K562 (cell line): ENCODE results near the gene LYPD3. TPM values are rescaled to one million over a fixed set of nuclear protein-coding genes. Genes with fewer than 3 reads are reported as not detected.

Experiments used
- ATAC-seq: fragments of 200-7000 bp; cut with Tn5 transposase; 3 replicates; pipeline ENCODE4 v1.9.1; 2020; ENCODE audit warnings: moderate library complexity
- BruUV-seq: library from RNA; stranded (reverse); fragments of 400-500 nt; replicated peaks from 2 replicates; lab custom pipeline; 2021; lab: Mats Ljungman, UMichigan
- CTCF ChIA-PET: fragments of 300-600 bp; formaldehyde crosslinking; extraction: SDS; loops from one replicate; lab custom pipeline; 2021; ENCODE audit warnings: low intra/inter-chr PET ratio; lab: Yijun Ruan, JAX
- POLR2A ChIA-PET: fragments of 300-600, 350-650 bp; sonication (Branson Sonifier 250); formaldehyde crosslinking; extraction: SDS; loops from one replicate; lab custom pipeline; 2021; ENCODE audit warnings: antibody characterized with exemption, inconsistent platforms; lab: Yijun Ruan, JAX
- DNase-seq, 4 experiments: peaks; one replicate each; pipeline versions ENCODE4 v3.0.0 to v3.0.0-alpha.2; 2011 to 2018; ENCODE audit warnings: low spot score in 3 of 4, mixed read lengths in 3 of 4; ENCODE audit errors: extremely low read depth in 1 of 4
- FAIRE-seq: peaks from 2 replicates; lab custom pipeline; 2011; peaks lifted over from hg19 to GRCh38; lab: Jason Lieb, UNC
- H2AFZ ChIP-seq: 2 replicates; pipeline ENCODE4 v1.6.0; 2011; ENCODE audit warnings: low read depth, low read length, control low read depth, inconsistent platforms
- H3K27ac ChIP-seq: fragments of 200-600 bp; 3 replicates; pipeline ENCODE4 v1.8.0; 2011; ENCODE audit warnings: low read depth, mild to moderate bottlenecking, control low read depth, inconsistent platforms, low read length, moderate library complexity, mixed read lengths; ENCODE audit errors: extremely low read depth
- H3K27me3 ChIP-seq, 2 experiments: fragments of 300-600 bp in 1 of 2; 2 replicates in 1 of 2; 3 replicates in 1 of 2; pipeline versions ENCODE4 v1.6.0 to v1.8.0; 2011; ENCODE audit warnings: inconsistent platforms in 2 of 2, low read length in 2 of 2, mild to moderate bottlenecking in 1 of 2, mixed read lengths in 1 of 2, moderate library complexity in 1 of 2; ENCODE audit not compliant: control insufficient read depth in 2 of 2, insufficient read depth in 2 of 2
- H3K36me3 ChIP-seq: fragments of 300-600 bp; 3 replicates; pipeline ENCODE4 v1.8.0; 2011; ENCODE audit warnings: mild to moderate bottlenecking, low read length, inconsistent platforms; ENCODE audit not compliant: control insufficient read depth, insufficient read depth
- H3K4me1 ChIP-seq, 2 experiments: fragments of 200-600 bp in 1 of 2; replicated peaks in 1 of 2; 2 replicates in 1 of 2; 3 replicates in 1 of 2; pipeline versions ENCODE4 v1.5.1 to v1.8.0; 2011; ENCODE audit warnings: inconsistent platforms in 2 of 2, low read length in 2 of 2, mild to moderate bottlenecking in 1 of 2, mixed read lengths in 1 of 2, moderate library complexity in 1 of 2; ENCODE audit not compliant: control insufficient read depth in 2 of 2, insufficient read depth in 2 of 2
- H3K4me2 ChIP-seq: 2 replicates; pipeline ENCODE4 v1.6.1; 2011; ENCODE audit warnings: low read length, control low read depth, inconsistent platforms, mixed read lengths; ENCODE audit not compliant: insufficient read depth
- H3K4me3 ChIP-seq: fragments of 200-600 bp; sonication (generic), shearing (Covaris generic); 2 replicates; pipeline ENCODE4 v1.5.1; 2016; ENCODE audit warnings: control low read depth, inconsistent platforms
- H3K79me2 ChIP-seq: fragments of 200-600 bp; 3 replicates; pipeline ENCODE4 v1.8.0; 2011; ENCODE audit warnings: low read length, inconsistent platforms; ENCODE audit not compliant: control insufficient read depth, insufficient read depth
- H3K9ac ChIP-seq, 2 experiments: 2 replicates each; pipeline versions ENCODE4 v1.6.0 to v1.6.1; 2011; ENCODE audit warnings: low read depth in 2 of 2, low read length in 2 of 2, control low read depth in 1 of 2, inconsistent platforms in 1 of 2, mild to moderate bottlenecking in 1 of 2, mixed read lengths in 1 of 2; ENCODE audit not compliant: insufficient read depth in 1 of 2
- H3K9me1 ChIP-seq: one replicate; pipeline ENCODE4 v1.6.0; 2011; ENCODE audit warnings: inconsistent platforms, mild to moderate bottlenecking, low read length, moderate library complexity; ENCODE audit not compliant: control insufficient read depth, insufficient read depth
- H3K9me3 ChIP-seq: replicated peaks from 2 replicates; pipeline ENCODE4 v1.5.1; 2011; ENCODE audit warnings: low read depth, low read length, inconsistent platforms; ENCODE audit not compliant: control insufficient read depth, insufficient read depth
- H4K20me1 ChIP-seq: replicated peaks from 2 replicates; pipeline ENCODE4 v1.6.1; 2011; ENCODE audit warnings: low read length, inconsistent platforms, mixed read lengths; ENCODE audit not compliant: control insufficient read depth, insufficient read depth
- BCOR ChIP-seq: fragments of 450-650 bp; IDR thresholded peaks from 2 replicates; pipeline ENCODE4 v1.6.1; 2016
- KDM1A ChIP-seq, 2 experiments: fragments of 450-650 bp; IDR thresholded peaks; 2 replicates each; pipeline ENCODE4 v1.6.1; 2016; ENCODE audit warnings: mild to moderate bottlenecking in 2 of 2
- MCM7 ChIP-seq, 2 experiments: fragments of 450-650 bp; IDR thresholded peaks; 2 replicates each; pipeline ENCODE4 v1.6.1; 2016 to 2018
- NELFE ChIP-seq: IDR thresholded peaks from 2 replicates; pipeline ENCODE4 v1.6.1; 2011; ENCODE audit warnings: mild to moderate bottlenecking; ENCODE audit not compliant: insufficient read depth, insufficient read length
- NFXL1 ChIP-seq: fragments of 450-650 bp; formaldehyde crosslinking; IDR thresholded peaks from 2 replicates; pipeline ENCODE4 v1.4.0; 2021; ENCODE audit warnings: mild to moderate bottlenecking
- RNF219 ChIP-seq: fragments of 250-450 bp; sonication (Bioruptor Pico); IDR thresholded peaks from 2 replicates; pipeline ENCODE4 v1.5.0; 2022; ENCODE audit warnings: mild to moderate bottlenecking
- SMARCC2 ChIP-seq: fragments of 450-650 bp; IDR thresholded peaks from 2 replicates; pipeline ENCODE4 v1.6.1; 2017; ENCODE audit warnings: antibody characterized with exemption, moderate library complexity, mild to moderate bottlenecking, low read depth
- SMARCE1 ChIP-seq: fragments of 450-650 bp; IDR thresholded peaks from 2 replicates; pipeline ENCODE4 v1.7.1; 2016; ENCODE audit warnings: mild to moderate bottlenecking
- SNRNP70 ChIP-seq: fragments of 200-400 bp; formaldehyde crosslinking; optimal IDR thresholded peaks from 2 replicates; pipeline ENCODE3; 2017; ENCODE audit warnings: low read depth, low read length
- TFAM ChIP-seq: fragments of 250-450 bp; sonication (Bioruptor Pico); conservative IDR thresholded peaks from 2 replicates; pipeline ENCODE4 v1.5.0; 2021; ENCODE audit warnings: mild to moderate bottlenecking, moderate library complexity
- ZEB2 ChIP-seq: fragments of 450-650 bp; IDR thresholded peaks from 2 replicates; pipeline ENCODE4 v1.6.1; 2016
- ZKSCAN8 ChIP-seq: fragments of 200-800 bp; sonication (Bioruptor generic); IDR thresholded peaks from 2 replicates; pipeline ENCODE4 v1.6.1; 2016; ENCODE audit warnings: missing genetic modification characterization, missing compliant biosample characterization
- ZNF121 ChIP-seq: sonication (generic); formaldehyde crosslinking; conservative IDR thresholded peaks from 2 replicates; pipeline ENCODE4 v1.8.0; 2022; ENCODE audit warnings: missing genetic modification reagents
- ZNF436 ChIP-seq: fragments of 250-450, 450-650 bp; sonication (Bioruptor Pico); formaldehyde crosslinking; IDR thresholded peaks from 2 replicates; pipeline ENCODE4 v1.7.0; 2020; ENCODE audit warnings: mild to moderate bottlenecking
- ZNF584 ChIP-seq: fragments of 200-800 bp; sonication (Bioruptor generic); IDR thresholded peaks from 2 replicates; pipeline ENCODE4 v1.6.1; 2016; ENCODE audit warnings: low read depth, mild to moderate bottlenecking, missing genetic modification characterization, missing compliant biosample characterization
- WGBS: fragments of 100-300 bp; shearing (Covaris generic); methylation state at CpG from one replicate; pipeline ENCODE4 v1.1.6; 2016; ENCODE audit warnings: low coverage, mixed read lengths; ENCODE audit not compliant: insufficient coverage; ENCODE audit errors: missing lambda C conversion rate; 5-methylcytosine and 5-hydroxymethylcytosine counted together
- in situ Hi-C: fragments of 300-500 bp; cut with MboI; formaldehyde crosslinking; loops from 4 replicates; pipeline ENCODE4 v1.15.0; 2018; ENCODE audit warnings: inconsistent platforms, mixed read lengths
- intact Hi-C: fragments of 100-400 bp; cut with micrococcal nuclease; formaldehyde crosslinking; loops from 2 replicates; pipeline ENCODE4 v1.14.2; 2022
- polyA plus RNA-seq, 8 experiments: library from polyadenylated mRNA; depleted of rRNA in 4 of 8; stranded (reverse) in 5 of 8; unstranded in 3 of 8; fragments of >200 nt; fragmentation: Nextera tagmentation in 2 of 8; fragmentation: Illumina TruSeq in 1 of 8; extraction: Ambion mirVana in 2 of 8; extraction: Trizol in 1 of 8; gene quantifications; 2 replicates each; pipeline versions ENCODE4 v1.2.1 to v1.2.3, GENCODE V29; 2011 to 2014; ENCODE audit warnings: inconsistent platforms in 1 of 8, missing spikeins in 1 of 8
- total RNA-seq, 7 experiments: library from RNA; depleted of rRNA in 6 of 7; stranded (reverse); fragments of >200 nt in 6 of 7; fragmentation: Illumina TruSeq in 2 of 7; extraction: Trizol in 2 of 7; gene quantifications; 2 replicates each; pipeline versions ENCODE4 v1.2.1 to v1.2.3, GENCODE V29; 2011 to 2021; ENCODE audit warnings: low replicate concordance in 1 of 7

The LYPD3 gene
- total and polyA plus RNA-seq, 9 of the 15 experiments (the other 6 are each of a cell fraction or from before 2014, with no cell fraction given): 0.04 to 0.33 (median 0.20) TPM; not detected in 1

GRCh38 chr19:43490759-43491158 is 25.4 kb upstream of the LYPD3 start:
- TF ChIP-seq TFAM (CRISPR knock-in tag) (no peak), SMARCC2 (no peak), ZEB2 (no peak), ZNF121 (CRISPR knock-in tag) (no peak), ZNF584 (CRISPR knock-in tag) (no peak), MCM7 (IDR thresholded peaks at IDR 0.05) (no peak), SMARCE1 (no peak), NELFE (no peak), BCOR (no peak), ZNF436 (CRISPR knock-in tag) (no peak), ZKSCAN8 (CRISPR knock-in tag) (no peak), NFXL1 (no peak), RNF219 (no peak), SNRNP70 (no peak), KDM1A (IDR thresholded peaks at IDR 0.05) (no peak)
- TF ChIP-seq, all 486 proteins: peak for 0
- no TSS peak for BruUV-seq
- intact Hi-C loops: no loop called here
- no peak overlapping the region for H3K4me2 ChIP-seq
- DNase-seq: no peak
- ChIA-PET CTCF (no interaction called here), POLR2A (interaction anchor here (0.9 to 1.5 kb wide), 6 partner anchors 8 to 35 kb away, joined by 3 to 5 read pairs (median 4); partner anchors contain the start of gene PHLDB3)
- no peaks in the 10 kb centered on the region for H3K79me2 ChIP-seq
- WGBS: 54% methylated on average over 5 of the region's 5 CpGs
- no peak overlapping the region for H2AFZ ChIP-seq
- no peaks in the 10 kb centered on the region for H3K9me1 ChIP-seq
- no peaks in the 10 kb centered on the region for H3K27me3 ChIP-seq
- no peak for ATAC-seq
- no peak overlapping the region for H3K27ac ChIP-seq
- H3K9me3 ChIP-seq: no peaks in the 10 kb centered on the region
- H3K36me3 ChIP-seq: peaks cover 3% of the 10 kb centered on the region; the same call in 1 of the 3 replicates
- H3K9ac ChIP-seq: peak overlapping the region in 1 of 2 experiments; percentile 35; a peak in 1 of 4 replicates
- no peaks in the 10 kb centered on the region for H4K20me1 ChIP-seq
- H3K4me3 ChIP-seq: no peak overlapping the region
- in situ Hi-C loops: no loop called here
- no peaks in the 10 kb centered on the region; a peak in 1 of 5 replicates for H3K4me1 ChIP-seq
- FAIRE-seq: no peak
